ENCODE data around the gene GSC. TPM values are rescaled to one million over a fixed set of nuclear protein-coding genes. Genes with fewer than 3 reads are reported as not detected.

The GSC gene
- total and polyA plus RNA-seq, 2 donors (not counting 1 experiment from before 2014, with no cell fraction given) = not detected

DNA sequence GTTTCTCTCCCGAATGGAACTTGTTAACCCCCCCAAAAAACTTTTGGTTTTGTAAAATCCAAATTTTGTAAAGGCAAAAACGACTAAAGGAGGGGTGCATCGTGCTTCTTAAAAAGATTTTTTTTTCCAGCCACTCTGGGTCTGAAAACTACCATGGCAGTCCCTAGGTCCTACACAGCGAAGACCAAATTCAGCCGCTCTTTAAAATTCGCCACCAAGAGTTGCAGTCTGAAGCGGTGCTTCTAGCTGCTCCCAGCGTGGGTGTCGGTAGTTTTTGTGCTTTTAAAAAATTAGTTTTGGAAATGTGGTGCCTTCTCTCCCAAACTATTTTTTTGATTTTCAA is 873 bp upstream of the GSC start:
- Mint-ChIP-seq H3K27me3 (peaks cover 65% of the 10 kb centered on the region), H3K27ac (no peak overlapping the region), H3K4me3 (peak overlapping the region; percentile 68), H3K4me1 (peaks cover 18% of the 10 kb centered on the region), H3K9me3 (ENCODE audit: insufficient read depth) (no peaks in the 10 kb centered on the region)
- H3K9ac ChIP-seq (ENCODE audit: low read length) = no peak overlapping the region
- intact Hi-C loops (cut with micrococcal nuclease) = no loop called here
- no peaks in the 10 kb centered on the region for H3K36me3 ChIP-seq (replicated peaks in 1 of 2; ENCODE audit: control extremely low read depth in 1 of 2, control insufficient read depth in 1 of 2, extremely low read depth in 1 of 2, insufficient read depth in 2 of 2, low read length in 1 of 2)
- H3K4me2 ChIP-seq (replicated peaks; ENCODE audit: low read depth, low read length, poor library complexity, severe bottlenecking) = no peak overlapping the region
- TF ChIP-seq EZH2 (IDR thresholded peaks at IDR 0.05; ENCODE audit: borderline replicate concordance, insufficient read depth, low read depth, low read length, poor library complexity, severe bottlenecking) = no peak
- TF ChIP-seq, protein P1, sequence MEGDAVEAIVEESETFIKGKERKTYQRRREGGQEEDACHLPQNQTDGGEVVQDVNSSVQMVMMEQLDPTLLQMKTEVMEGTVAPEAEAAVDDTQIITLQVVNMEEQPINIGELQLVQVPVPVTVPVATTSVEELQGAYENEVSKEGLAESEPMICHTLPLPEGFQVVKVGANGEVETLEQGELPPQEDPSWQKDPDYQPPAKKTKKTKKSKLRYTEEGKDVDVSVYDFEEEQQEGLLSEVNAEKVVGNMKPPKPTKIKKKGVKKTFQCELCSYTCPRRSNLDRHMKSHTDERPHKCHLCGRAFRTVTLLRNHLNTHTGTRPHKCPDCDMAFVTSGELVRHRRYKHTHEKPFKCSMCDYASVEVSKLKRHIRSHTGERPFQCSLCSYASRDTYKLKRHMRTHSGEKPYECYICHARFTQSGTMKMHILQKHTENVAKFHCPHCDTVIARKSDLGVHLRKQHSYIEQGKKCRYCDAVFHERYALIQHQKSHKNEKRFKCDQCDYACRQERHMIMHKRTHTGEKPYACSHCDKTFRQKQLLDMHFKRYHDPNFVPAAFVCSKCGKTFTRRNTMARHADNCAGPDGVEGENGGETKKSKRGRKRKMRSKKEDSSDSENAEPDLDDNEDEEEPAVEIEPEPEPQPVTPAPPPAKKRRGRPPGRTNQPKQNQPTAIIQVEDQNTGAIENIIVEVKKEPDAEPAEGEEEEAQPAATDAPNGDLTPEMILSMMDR (IDR thresholded peaks at IDR 0.05) = no peak
- H2AFZ ChIP-seq (ENCODE audit: insufficient read depth, low read depth, low read length, poor library complexity, severe bottlenecking) = no peak overlapping the region
- 0% methylated on average over 1 of the region's 9 CpGs for WGBS (ENCODE audit: insufficient coverage)
- CTCF ChIA-PET = interaction anchor here (0.7 kb wide), 1 partner anchor 338 kb away, joined by 3 read pairs; no protein-coding TSS in a partner anchor
- peaks cover 17 to 21% of the 10 kb centered on the region in 2 donors for H3K4me1 ChIP-seq (ENCODE audit: control insufficient read depth in 2 of 2, insufficient read depth in 2 of 2, low read length in 2 of 2)
- H4K20me1 ChIP-seq (ENCODE audit: control insufficient read depth, insufficient read depth, low read length, poor library complexity, severe bottlenecking) = no peaks in the 10 kb centered on the region
- ATAC-seq (ENCODE audit: low read depth) (no peak), DNase-seq (no peak)
- H3K4me3 ChIP-seq (ENCODE audit: control extremely low read depth in 1 of 5, extremely low read depth in 1 of 5, insufficient read depth in 1 of 5, low read depth in 2 of 5, low read length in 4 of 5) = no peak overlapping the region
- peaks cover 0 to 91% (median 47%) of the 10 kb centered on the region in 4 experiments for H3K27me3 ChIP-seq (replicated peaks in 1 of 4; ENCODE audit: control extremely low read depth in 1 of 4, control insufficient read depth in 3 of 4, insufficient read depth in 4 of 4, low read length in 3 of 4)
- no peaks in the 10 kb centered on the region for H3K79me2 ChIP-seq (ENCODE audit: control insufficient read depth, insufficient read depth, low read length)
- no peak overlapping the region for H3K27ac ChIP-seq (ENCODE audit: low read length in 2 of 2)
- POLR2A ChIA-PET = no interaction called here
- H3K9me3 ChIP-seq (ENCODE audit: control extremely low read depth in 1 of 3, control insufficient read depth in 2 of 3, insufficient read depth in 1 of 3, low read length in 2 of 3) = peaks cover 0 to 43% (median 0%) of the 10 kb centered on the region in 3 donors

DNA sequence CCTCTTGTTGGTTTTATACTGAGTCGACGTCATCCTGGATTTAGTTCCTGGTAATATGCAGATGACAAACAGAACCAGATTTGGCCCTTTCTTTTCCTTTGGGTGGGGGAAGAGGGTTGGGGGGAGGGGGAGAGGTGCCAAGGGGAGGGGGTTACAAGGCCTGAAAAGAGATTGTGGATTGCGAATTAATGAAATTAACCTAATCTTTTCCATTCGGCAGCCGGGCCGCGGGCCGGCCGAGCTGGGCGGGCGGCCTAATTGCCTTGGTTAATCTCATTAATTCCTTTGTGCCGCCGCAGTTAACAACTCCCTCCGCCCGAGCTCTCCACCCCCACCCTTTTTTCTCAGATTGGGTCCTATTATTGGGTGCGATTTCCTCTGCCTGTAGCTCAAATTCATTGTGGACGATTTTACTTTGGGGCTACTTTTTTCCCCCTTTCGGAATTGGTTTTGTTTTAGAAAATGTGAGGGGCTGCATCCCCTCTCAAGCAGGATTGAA is 387 bp upstream of the GSC start:
- Histone ChIP-seq H2AFZ (ENCODE audit: insufficient read depth, low read depth, low read length, poor library complexity, severe bottlenecking) (peak overlapping the region; percentile 54), H3K9ac (ENCODE audit: low read length) (peak overlapping the region; percentile 25), H3K79me2 (ENCODE audit: control insufficient read depth, insufficient read depth, low read length) (no peaks in the 10 kb centered on the region), H3K36me3 (replicated peaks in 1 of 2; ENCODE audit: control extremely low read depth in 1 of 2, control insufficient read depth in 1 of 2, extremely low read depth in 1 of 2, insufficient read depth in 2 of 2, low read length in 1 of 2) (no peaks in the 10 kb centered on the region), H3K27me3 (replicated peaks in 1 of 4; ENCODE audit: control extremely low read depth in 1 of 4, control insufficient read depth in 3 of 4, insufficient read depth in 4 of 4, low read length in 3 of 4) (peaks cover 0 to 92% (median 46%) of the 10 kb centered on the region in 4 experiments), H3K9me3 (ENCODE audit: control extremely low read depth in 1 of 3, control insufficient read depth in 2 of 3, insufficient read depth in 1 of 3, low read length in 2 of 3) (peaks cover 0 to 43% (median 0%) of the 10 kb centered on the region in 3 donors), H3K4me1 (ENCODE audit: control insufficient read depth in 2 of 2, insufficient read depth in 2 of 2, low read length in 2 of 2) (peaks cover 17 to 21% of the 10 kb centered on the region in 2 donors), H3K27ac (ENCODE audit: low read length in 2 of 2) (no peak overlapping the region), H3K4me2 (replicated peaks; ENCODE audit: low read depth, low read length, poor library complexity, severe bottlenecking) (peak overlapping the region; percentile 77), H4K20me1 (ENCODE audit: control insufficient read depth, insufficient read depth, low read length, poor library complexity, severe bottlenecking) (no peaks in the 10 kb centered on the region), H3K4me3 (ENCODE audit: control extremely low read depth in 1 of 5, extremely low read depth in 1 of 5, insufficient read depth in 1 of 5, low read depth in 2 of 5, low read length in 4 of 5) (peak overlapping the region in 3 of 5 experiments; percentile 25 to 38 (median 35))
- whole genome bisulfite sequencing (ENCODE audit: insufficient coverage) = 8% methylated on average over 11 of the region's 18 CpGs
- intact Hi-C loops (cut with micrococcal nuclease) = no loop called here
- ATAC-seq (ENCODE audit: low read depth) = no peak
- no peak for DNase-seq
- no peak for TF ChIP-seq EZH2 (IDR thresholded peaks at IDR 0.05; ENCODE audit: borderline replicate concordance, insufficient read depth, low read depth, low read length, poor library complexity, severe bottlenecking)
- TF ChIP-seq, protein P1 (IDR thresholded peaks at IDR 0.05) = no peak
- Mint-ChIP-seq H3K27ac (no peak overlapping the region), H3K4me1 (peaks cover 18% of the 10 kb centered on the region), H3K4me3 (peak overlapping the region; percentile 68), H3K27me3 (peaks cover 65% of the 10 kb centered on the region), H3K9me3 (ENCODE audit: insufficient read depth) (no peaks in the 10 kb centered on the region)
- ChIA-PET POLR2A (no interaction called here), CTCF (no interaction called here)

Measured in B cell (primary cell).